Heart left ventricle (tissue), 16 donors: Measurements from ENCODE around the gene TXNDC11. TPM values are rescaled to one million over a fixed set of nuclear protein-coding genes. Genes with fewer than 3 reads are reported as not detected.

Source experiments
- ATAC-seq, 4 donors: fragments of 200-7000 bp; cut with Tn5 transposase; one replicate each; pipeline ENCODE4 v1.9.1; 2020 to 2022; ENCODE audit warnings: moderate library complexity in 4 of 4, mild to moderate bottlenecking in 3 of 4, moderate number of reproducible peaks in 1 of 4
- DNase-seq, 5 donors: peaks; one replicate each; pipeline ENCODE4 v3.0.0-alpha.2; 2020
- H3K27ac ChIP-seq, 12 donors: fragments of 200-600 bp; sonication (generic) in 4 of 12; one replicate each; pipeline versions ENCODE4 v1.5.0 to v1.8.0; 2016 to 2022; ENCODE audit warnings: mild to moderate bottlenecking in 2 of 12
- H3K27me3 ChIP-seq, 9 donors: fragments of 200-600 bp; sonication (generic) in 2 of 9; one replicate each; pipeline versions ENCODE4 v1.5.1 to v1.8.0; 2016 to 2022; ENCODE audit warnings: mild to moderate bottlenecking in 3 of 9
- H3K36me3 ChIP-seq, 9 donors: fragments of 200-600 bp; sonication (generic) in 2 of 9; one replicate each; pipeline versions ENCODE4 v1.5.0 to v1.8.0; 2018 to 2022; ENCODE audit warnings: mild to moderate bottlenecking in 2 of 9
- H3K4me1 ChIP-seq, 12 donors: fragments of 200-600 bp; sonication (generic) in 4 of 12; one replicate each; pipeline versions ENCODE4 v1.5.0 to v1.8.0; 2016 to 2022; ENCODE audit warnings: mild to moderate bottlenecking in 3 of 12
- H3K4me3 ChIP-seq, 12 donors: fragments of 200-600 bp; sonication (generic) in 4 of 12; one replicate each; pipeline versions ENCODE4 v1.5.0 to v1.8.0; 2017 to 2022; ENCODE audit warnings: mild to moderate bottlenecking in 9 of 12, moderate library complexity in 4 of 12
- H3K9me3 ChIP-seq, 12 donors: fragments of 200-600 bp; sonication (generic) in 4 of 12; one replicate each; pipeline versions ENCODE4 v1.5.0 to v1.8.0; 2016 to 2022; ENCODE audit warnings: mild to moderate bottlenecking in 1 of 12
- CTCF ChIP-seq, 12 donors: fragments of 200-600 bp; sonication (generic) in 4 of 12; IDR thresholded peaks; one replicate each; pipeline versions ENCODE4 v1.5.0 to v1.8.0; 2018 to 2022; ENCODE audit warnings: antibody characterized with exemption in 12 of 12, mild to moderate bottlenecking in 5 of 12
- POLR2A ChIP-seq, 2 donors: fragments of 450-650 bp; IDR thresholded peaks; one replicate each; pipeline ENCODE4 v1.6.1; 2017; ENCODE audit warnings: antibody characterized with exemption in 2 of 2, mild to moderate bottlenecking in 2 of 2, moderate library complexity in 2 of 2
- WGBS, 4 donors: extraction: QIAGEN DNeasy Blood & Tissue Kit in 2 of 4; methylation state at CpG; one replicate each; pipeline versions ENCODE4 v1.1.5 to v1.1.7; 2013 to 2018; 5-methylcytosine and 5-hydroxymethylcytosine counted together
- intact Hi-C, 10 donors: fragments of 100-400 bp; cut with DNase I; formaldehyde crosslinking; loops; one replicate each; pipeline versions ENCODE4 v1.11.1 to v1.14.2; 2022
- polyA plus RNA-seq, 2 donors: library from polyadenylated mRNA; stranded (reverse); fragments of 200-250 nt; gene quantifications; one replicate each; pipeline ENCODE4 v1.2.3, GENCODE V29; 2013
- total RNA-seq, 9 donors: library from RNA; depleted of rRNA in 2 of 9; stranded (reverse); fragments of >200 nt in 2 of 9; fragmentation: NEBNext Ultra II Directional in 3 of 9; extraction: Animal tissue kit (Norgen Biotek cat#: 25700) in 3 of 9; gene quantifications; one replicate each; pipeline versions ENCODE4 v1.1.0 to v1.2.4, GENCODE V29; 2016 to 2023
- donor health status: ischemic (EF 13 %, LVEDD 7.1; RV severe dilation, severe dysfunction).
- donor health status: healthy with polysubstance abuse.
- donor health status: DM: no; HTN: yes; CAD: no.
- donor health status: DM: no; HTN: no; CAD: no.
- donor health status: ischemic (EF 25% LVEDD 6.9; RV normal size, moderate dysfunction).
- donor health status: ischemic (EF 25% LVEDD 5.7; RV mildly dilated, moderate dysfunction).
- donor health status: healthy.
- donor health status: DM: yes; HTN: yes; CAD: no.
- donor health status: ischemic (EF 35%, LVEDD 5.7; RV mildly dilated, moderate dysfunction).
- donor health status: nonischemic (EF 11% LVEDD 7.7; RV severe dilation, severe dysfunction).
- donor health status: DM: yes; HTN: yes; CAD: no.
- donor health status: PGD.
- donor health status: ischemic (EF 29% LVEDD 5.4; RV normal size, mild dysfunction).
- donor health status: nonischemic (EF 23%, LVEDD 6.1; RV moderate dilation, normal function).

TXNDC11 gene
- total and polyA plus RNA-seq, 11 donors, result 18.9 to 53.1 (median 25.9) TPM

GRCh38 chr16:11638140-11638539, 104.5 kb downstream of the TXNDC11 start:
- ATAC-seq, result no peak
- no peak overlapping the region for H3K27ac ChIP-seq
- H3K4me1 ChIP-seq, result peaks cover 0 to 36% (median 16%) of the 10 kb centered on the region in 12 donors
- 83 to 96% (median 93%) methylated on average over 4 of the region's 4 CpGs for WGBS, 4 donors
- H3K27me3 ChIP-seq, result no peaks in the 10 kb centered on the region
- no peak for TF ChIP-seq CTCF (IDR thresholded peaks at IDR 0.05)
- no peak for TF ChIP-seq POLR2A (IDR thresholded peaks at IDR 0.05)
- intact Hi-C loops, result loop anchor here in 1 of 10 donors (10.0 kb wide), 2 partner anchors 53 to 133 kb away; partner anchors contain the start of gene LITAF
- no peaks in the 10 kb centered on the region for H3K9me3 ChIP-seq
- DNase-seq, result no peak
- no peaks in the 10 kb centered on the region for H3K36me3 ChIP-seq
- no peak overlapping the region for H3K4me3 ChIP-seq

- WGBS, 4 donors, result 77 to 88% (median 84%) methylated on average over 5 of the region's 5 CpGs
- no peak for DNase-seq
- Histone ChIP-seq H3K4me3 (no peak overlapping the region), H3K9me3 (no peaks in the 10 kb centered on the region), H3K4me1 (peaks cover 0 to 44% (median 19%) of the 10 kb centered on the region in 12 donors), H3K27ac (no peak overlapping the region), H3K36me3 (no peaks in the 10 kb centered on the region), H3K27me3 (no peaks in the 10 kb centered on the region)
- TF ChIP-seq POLR2A (IDR thresholded peaks at IDR 0.05) (no peak), CTCF (IDR thresholded peaks at IDR 0.05) (no peak)
- ATAC-seq, result no peak
- intact Hi-C loops, result loop anchor here in 1 of 10 donors (10.0 kb wide), 2 partner anchors 53 to 133 kb away; partner anchors contain the start of gene LITAF
Observed at GRCh38 chr16:11637320-11637719, 105.3 kb downstream of the TXNDC11 start.

DNA sequence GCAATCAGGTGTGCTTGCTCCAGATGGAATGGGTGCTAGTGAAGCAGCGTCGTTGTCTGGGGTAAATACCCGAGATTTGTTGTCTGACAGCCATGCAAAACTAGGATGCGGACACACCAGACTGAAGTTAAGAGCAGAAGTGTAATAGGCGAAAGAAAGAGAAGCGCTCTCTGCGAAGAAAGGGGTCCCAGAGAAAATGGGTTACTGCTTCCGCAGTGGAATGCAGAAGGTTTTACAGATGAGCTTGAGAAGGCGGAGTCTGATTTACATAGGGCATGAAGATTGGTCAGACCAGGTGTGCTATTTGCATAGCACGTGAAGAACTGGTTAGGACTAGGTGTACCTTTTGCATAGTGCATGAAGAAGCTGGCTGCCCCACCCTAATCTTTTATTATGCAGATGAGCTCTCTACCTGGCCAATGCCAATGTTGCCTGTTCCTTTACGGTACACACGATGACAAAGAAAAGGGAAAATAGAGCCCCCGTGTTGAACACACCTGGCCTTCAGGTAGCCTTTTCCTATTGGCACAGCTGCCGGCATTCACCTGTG, 106.4 kb downstream of the TXNDC11 start:
- Histone ChIP-seq H3K4me3 (no peak overlapping the region), H3K9me3 (no peaks in the 10 kb centered on the region), H3K4me1 (peaks cover 0 to 43% (median 18%) of the 10 kb centered on the region in 12 donors), H3K27me3 (no peaks in the 10 kb centered on the region), H3K27ac (no peak overlapping the region), H3K36me3 (no peaks in the 10 kb centered on the region)
- intact Hi-C loops, result loop anchor here in 1 of 10 donors (10.0 kb wide), 2 partner anchors 51 to 131 kb away; partner anchors contain the start of gene LITAF
- TF ChIP-seq CTCF (IDR thresholded peaks at IDR 0.05), result no peak
- no peak for TF ChIP-seq POLR2A (IDR thresholded peaks at IDR 0.05)
- ATAC-seq (no peak), DNase-seq (no peak)
- 35 to 49% (median 47%) methylated on average over 14 of the region's 14 CpGs for WGBS, 4 donors

- Histone ChIP-seq H3K4me1 (peaks cover 0 to 38% (median 13%) of the 10 kb centered on the region in 12 donors), H3K9me3 (no peaks in the 10 kb centered on the region), H3K4me3 (no peak overlapping the region), H3K36me3 (no peaks in the 10 kb centered on the region), H3K27me3 (no peaks in the 10 kb centered on the region), H3K27ac (no peak overlapping the region)
- intact Hi-C loops, result loop anchor here in 1 of 10 donors (10.0 kb wide), 2 partner anchors 51 to 131 kb away; partner anchors contain the start of gene LITAF
- DNase-seq (no peak), ATAC-seq (no peak)
- WGBS, 4 donors, result 71 to 83% (median 80%) methylated on average over 12 of the region's 12 CpGs
- TF ChIP-seq POLR2A (IDR thresholded peaks at IDR 0.05), result no peak
- no peak for TF ChIP-seq CTCF (IDR thresholded peaks at IDR 0.05)
Observed at GRCh38 chr16:11635679-11636171, 106.9 kb downstream of the TXNDC11 start.
